Measurements from ENCODE around the gene RAD51B.
"Not testable (repeated sequence)": the region's sequence is repeated elsewhere in the genome, so short reads cannot be mapped to it uniquely, and the experiment has no call there.

RAD51B gene

DNA sequence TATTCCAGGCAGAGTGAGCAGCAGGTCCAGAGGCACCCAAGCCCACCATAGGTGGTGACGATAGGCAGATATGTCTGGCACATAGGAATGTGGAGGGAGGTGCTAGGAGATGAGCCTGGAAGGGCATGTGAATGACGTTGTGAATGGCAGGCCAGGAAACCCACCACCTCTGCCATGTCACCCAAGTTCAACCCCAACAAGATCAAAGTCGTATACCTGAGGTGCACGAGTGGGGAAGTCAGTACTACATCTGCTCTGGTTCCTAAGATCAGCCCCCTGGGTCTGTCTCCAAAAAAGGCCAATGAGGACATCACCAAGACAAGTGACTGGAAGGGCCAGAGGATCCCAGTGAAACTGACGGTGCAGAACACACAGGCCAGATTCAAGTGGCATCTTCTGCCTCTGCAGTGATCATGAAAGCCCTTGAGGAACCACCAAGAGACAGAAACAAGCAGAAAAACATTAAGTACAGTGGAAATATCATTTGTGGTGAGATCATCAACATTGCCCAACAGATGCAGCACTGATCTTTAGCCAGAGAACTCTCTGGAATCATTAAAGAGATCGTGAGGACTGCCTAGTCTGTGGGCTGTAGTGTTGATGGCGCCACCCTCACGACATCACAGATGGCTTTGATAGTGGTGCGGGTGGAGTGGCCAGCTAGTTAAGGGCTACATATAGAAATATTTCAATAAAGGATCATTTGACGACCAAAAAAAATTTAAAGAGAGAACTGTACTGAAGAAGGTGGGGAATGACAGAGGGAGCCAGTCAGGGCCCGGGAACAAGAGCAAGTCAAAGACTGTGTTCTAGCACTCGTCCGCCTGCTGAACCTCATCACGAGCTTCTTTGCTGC, 873.6 kb downstream of the RAD51B start:
- 94% methylated on average over 14 of the region's 14 CpGs for WGBS
- H3K4me3 ChIP-seq (ENCODE audit: low read length), result no peak overlapping the region
- H3K4me1 ChIP-seq (ENCODE audit: insufficient read depth, low read length), result peaks cover 18% of the 10 kb centered on the region

DNA sequence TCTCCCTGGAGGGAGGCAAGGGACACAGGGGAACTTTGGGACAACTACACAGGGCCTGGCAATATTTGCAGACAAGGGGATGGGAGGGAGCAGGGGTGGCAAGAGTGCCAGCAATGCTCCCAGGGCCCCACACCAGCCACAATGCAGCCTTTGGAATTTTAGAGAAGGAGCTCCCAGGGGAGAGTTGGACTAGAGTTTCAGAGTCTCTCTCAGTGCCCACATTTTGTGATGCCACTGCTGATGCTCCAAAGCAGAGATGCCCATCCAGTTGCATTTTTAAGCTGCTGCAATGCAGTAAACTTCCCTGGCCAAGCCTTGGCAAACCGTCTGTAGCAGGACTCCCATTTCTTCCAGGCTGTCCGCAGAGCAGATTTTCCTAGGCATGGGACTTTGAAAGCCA, 874.3 kb downstream of the RAD51B start:
- Histone ChIP-seq H3K4me1 (ENCODE audit: insufficient read depth, low read length) (peaks cover 12% of the 10 kb centered on the region; the same call in 1 of the 2 replicates), H3K27me3 (ENCODE audit: insufficient read depth, low read length) (peaks cover 22% of the 10 kb centered on the region; the same call in 1 of the 2 replicates)

More for the DNA sequence above, 873.6 kb downstream of the RAD51B start:
- H3K9ac ChIP-seq (ENCODE audit: low read depth, low read length), result no peak overlapping the region
- H3K36me3 ChIP-seq (ENCODE audit: insufficient read depth, low read length), result no peaks in the 10 kb centered on the region
- H3K9me3 ChIP-seq (ENCODE audit: insufficient read depth, low read depth, low read length), result no peaks in the 10 kb centered on the region
- H3K27ac ChIP-seq (ENCODE audit: low read depth, low read length), result no peak overlapping the region
- peaks cover 22% of the 10 kb centered on the region; the same call in 1 of the 2 replicates for H3K27me3 ChIP-seq (ENCODE audit: insufficient read depth, low read length)

DNA sequence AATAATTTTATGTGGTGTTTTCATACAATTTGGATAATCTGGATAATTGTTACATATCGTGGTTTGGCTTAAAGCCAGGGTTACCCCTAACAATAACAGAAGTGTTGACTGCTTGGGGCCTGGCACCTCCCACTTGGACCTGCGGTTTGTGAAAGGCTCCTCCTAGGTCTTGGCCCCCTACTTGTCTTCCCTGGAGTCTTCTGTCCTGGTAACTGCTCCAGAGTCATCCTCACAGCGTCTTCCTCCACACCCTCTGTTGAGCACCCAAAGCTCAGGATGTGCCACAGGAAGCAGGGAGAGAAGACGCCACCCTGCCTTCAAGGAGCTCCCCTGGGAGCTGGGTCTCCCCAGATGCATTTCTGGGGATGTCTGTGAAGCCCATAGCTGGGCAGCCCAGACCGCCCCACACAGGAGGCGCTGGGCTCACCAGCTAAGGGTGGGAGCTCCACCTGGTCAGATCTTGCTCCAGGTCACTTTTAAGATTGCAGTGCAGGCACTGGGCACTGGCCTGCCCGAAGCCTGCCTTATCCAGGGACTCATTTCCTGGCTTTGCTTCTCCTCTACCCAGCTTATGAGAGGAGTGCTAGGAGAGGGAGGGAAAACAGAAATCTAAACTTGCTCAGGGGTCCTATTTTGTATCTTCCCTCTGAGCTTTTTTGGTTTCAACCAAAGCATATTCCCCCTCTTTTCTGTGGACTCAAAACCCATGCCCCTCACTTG, 875.1 kb downstream of the RAD51B start:
- peaks cover 19% of the 10 kb centered on the region; the same call in 1 of the 2 replicates for H3K27me3 ChIP-seq (ENCODE audit: insufficient read depth, low read length)
- no peaks in the 10 kb centered on the region for H3K36me3 ChIP-seq (ENCODE audit: insufficient read depth, low read length)
- no peak overlapping the region for H3K27ac ChIP-seq (ENCODE audit: low read depth, low read length)
- H3K9ac ChIP-seq (ENCODE audit: low read depth, low read length), result no peak overlapping the region
- 0 out of 2 replicates have a peak, but pooled peaks cover 5% of the 10 kb centered on the region for H3K4me1 ChIP-seq (ENCODE audit: insufficient read depth, low read length)
- 91% methylated on average over 7 of the region's 7 CpGs for WGBS
- H3K4me3 ChIP-seq (ENCODE audit: low read length), result no peak overlapping the region
- no peaks in the 10 kb centered on the region for H3K9me3 ChIP-seq (ENCODE audit: insufficient read depth, low read depth, low read length)

More for the DNA sequence above, 874.3 kb downstream of the RAD51B start:
- H3K4me3 ChIP-seq (ENCODE audit: low read length), result no peak overlapping the region
- no peak overlapping the region for H3K27ac ChIP-seq (ENCODE audit: low read depth, low read length)
- H3K9me3 ChIP-seq (ENCODE audit: insufficient read depth, low read depth, low read length), result no peaks in the 10 kb centered on the region
- whole genome bisulfite sequencing, result 91% methylated on average over 2 of the region's 2 CpGs
- H3K36me3 ChIP-seq (ENCODE audit: insufficient read depth, low read length), result no peaks in the 10 kb centered on the region
- no peak overlapping the region for H3K9ac ChIP-seq (ENCODE audit: low read depth, low read length)

DNA sequence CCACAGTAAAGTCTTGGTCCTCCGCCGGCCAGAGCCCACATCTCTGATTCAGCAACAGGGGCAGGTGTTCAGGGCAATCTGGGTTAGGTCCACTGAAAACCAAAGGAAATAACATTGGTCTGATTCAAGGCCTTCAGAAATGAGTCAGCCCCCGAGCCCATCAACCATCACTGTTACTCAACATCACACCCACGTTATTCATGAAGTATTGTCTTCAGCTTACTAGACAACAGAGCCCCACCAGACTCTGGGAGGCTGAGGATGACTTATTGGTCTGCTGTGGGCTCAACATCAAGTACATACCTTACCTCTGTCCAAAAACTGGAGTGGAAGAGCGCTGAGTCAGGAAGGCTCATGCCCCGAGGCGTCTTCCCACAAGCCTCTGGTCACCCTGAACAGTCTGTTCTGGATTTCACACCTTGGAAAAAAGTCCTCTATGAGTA, 875.8 kb downstream of the RAD51B start:
- peaks cover 17% of the 10 kb centered on the region; the same call in 1 of the 2 replicates for H3K27me3 ChIP-seq (ENCODE audit: insufficient read depth, low read length)
- H3K27ac ChIP-seq (ENCODE audit: low read depth, low read length), result no peak overlapping the region
- 0 out of 2 replicates have a peak, but pooled peaks cover 5% of the 10 kb centered on the region for H3K4me1 ChIP-seq (ENCODE audit: insufficient read depth, low read length)
- 92% methylated on average over 7 of the region's 7 CpGs for WGBS
- no peak overlapping the region for H3K4me3 ChIP-seq (ENCODE audit: low read length)
- H3K9me3 ChIP-seq (ENCODE audit: insufficient read depth, low read depth, low read length), result no peaks in the 10 kb centered on the region
- no peaks in the 10 kb centered on the region for H3K36me3 ChIP-seq (ENCODE audit: insufficient read depth, low read length)
- no peak overlapping the region for H3K9ac ChIP-seq (ENCODE audit: low read depth, low read length)

DNA sequence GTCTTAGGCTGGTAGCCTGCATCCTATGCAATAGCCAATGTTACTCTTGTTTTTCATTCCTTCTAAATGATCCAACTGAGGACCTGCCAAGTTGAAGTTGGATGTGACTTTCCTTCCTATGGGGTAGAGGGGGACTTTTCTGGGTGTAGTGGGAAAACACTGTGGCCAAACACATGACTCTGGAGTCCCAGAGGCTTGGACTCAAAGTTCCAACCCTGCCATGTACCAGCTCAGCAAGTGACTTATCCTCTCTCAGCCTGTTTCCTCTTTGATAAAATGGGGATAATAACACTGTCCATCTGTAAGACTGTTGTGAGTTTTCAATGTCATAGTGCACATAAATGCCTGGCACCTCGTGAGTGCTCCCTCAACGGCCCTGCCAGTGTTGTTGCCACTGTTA, 876.3 kb downstream of the RAD51B start:
- 100% methylated on average over 1 of the region's 2 CpGs for WGBS
- H3K4me1 ChIP-seq (ENCODE audit: insufficient read depth, low read length), result 0 out of 2 replicates have a peak, but pooled peaks cover 5% of the 10 kb centered on the region
- no peak overlapping the region for H3K27ac ChIP-seq (ENCODE audit: low read depth, low read length)
- no peaks in the 10 kb centered on the region for H3K36me3 ChIP-seq (ENCODE audit: insufficient read depth, low read length)
- no peak overlapping the region for H3K4me3 ChIP-seq (ENCODE audit: low read length)
- peaks cover 17% of the 10 kb centered on the region; the same call in 1 of the 2 replicates for H3K27me3 ChIP-seq (ENCODE audit: insufficient read depth, low read length)
- H3K9ac ChIP-seq (ENCODE audit: low read depth, low read length), result no peak overlapping the region
- no peaks in the 10 kb centered on the region for H3K9me3 ChIP-seq (ENCODE audit: insufficient read depth, low read depth, low read length)

DNA sequence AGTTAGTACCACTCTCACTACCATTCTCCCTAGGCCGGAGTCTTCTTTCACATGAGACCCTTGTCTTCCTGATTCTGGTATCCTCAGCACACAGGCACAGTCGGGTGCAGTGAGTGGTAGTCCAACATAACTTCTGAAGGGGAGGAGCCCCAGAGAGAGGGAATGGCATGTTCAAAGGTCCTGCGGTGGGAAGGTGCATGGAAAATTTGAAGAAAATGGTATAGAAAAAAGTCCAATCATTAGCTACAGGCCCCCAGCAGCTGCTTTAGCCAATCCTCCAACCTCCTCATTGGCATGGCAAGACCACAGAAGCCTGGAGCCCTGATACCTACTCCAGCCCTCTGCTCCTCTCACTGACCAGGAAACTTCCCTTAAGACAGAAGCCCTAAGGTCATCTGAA, 876.7 kb downstream of the RAD51B start:
- Histone ChIP-seq H3K27ac (ENCODE audit: low read depth, low read length) (no peak overlapping the region), H3K27me3 (ENCODE audit: insufficient read depth, low read length) (peaks cover 17% of the 10 kb centered on the region; the same call in 1 of the 2 replicates), H3K4me3 (ENCODE audit: low read length) (no peak overlapping the region), H3K9me3 (ENCODE audit: insufficient read depth, low read depth, low read length) (no peaks in the 10 kb centered on the region), H3K4me1 (ENCODE audit: insufficient read depth, low read length) (0 out of 2 replicates have a peak, but pooled peaks cover 5% of the 10 kb centered on the region), H3K9ac (ENCODE audit: low read depth, low read length) (no peak overlapping the region), H3K36me3 (ENCODE audit: insufficient read depth, low read length) (no peaks in the 10 kb centered on the region)
- WGBS, result 91% methylated on average over 3 of the region's 3 CpGs

DNA sequence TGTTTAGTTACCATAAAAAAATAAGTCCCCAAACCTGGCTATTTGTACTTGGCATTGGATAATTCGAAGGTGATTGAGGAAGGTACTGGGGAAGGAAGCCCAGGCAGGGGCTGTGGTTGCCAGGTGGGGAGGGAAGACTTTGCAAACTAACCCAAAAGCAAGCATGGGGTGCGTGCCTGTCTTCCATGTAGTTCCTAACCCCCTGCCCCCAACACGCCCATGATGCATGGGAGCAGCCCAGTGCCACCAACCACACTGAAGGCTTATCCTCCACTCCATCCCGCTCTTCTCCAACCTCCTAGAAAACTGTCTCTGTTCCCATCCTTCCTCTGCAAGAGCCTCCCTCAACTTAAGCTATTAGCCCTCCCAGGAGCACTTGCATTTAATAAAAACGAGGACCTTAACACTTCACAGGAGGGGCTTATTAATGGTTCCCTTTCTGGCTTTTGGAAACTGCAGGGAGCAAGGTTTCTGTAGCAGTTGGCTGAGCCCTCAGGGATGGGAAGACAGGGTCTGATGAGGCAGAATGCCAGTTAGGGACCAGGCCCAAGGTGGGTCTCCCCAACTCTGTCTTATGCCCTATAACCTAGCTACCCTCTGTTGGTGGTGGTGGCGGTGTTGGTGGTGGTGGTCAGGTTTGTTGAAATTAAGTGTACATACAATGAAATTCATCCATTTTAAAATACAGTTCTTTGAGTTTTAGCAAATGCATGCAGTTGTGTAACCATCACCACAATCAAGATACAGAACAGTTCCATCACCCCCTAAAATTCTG, 877.3 kb downstream of the RAD51B start:
- 86% methylated on average over 5 of the region's 6 CpGs for WGBS
- Histone ChIP-seq H3K36me3 (ENCODE audit: insufficient read depth, low read length) (no peaks in the 10 kb centered on the region), H3K9ac (ENCODE audit: low read depth, low read length) (no peak overlapping the region), H3K27ac (ENCODE audit: low read depth, low read length) (no peak overlapping the region), H3K4me3 (ENCODE audit: low read length) (no peak overlapping the region), H3K9me3 (ENCODE audit: insufficient read depth, low read depth, low read length) (no peaks in the 10 kb centered on the region), H3K4me1 (ENCODE audit: insufficient read depth, low read length) (no peaks in the 10 kb centered on the region), H3K27me3 (ENCODE audit: insufficient read depth, low read length) (peaks cover 17% of the 10 kb centered on the region; the same call in 1 of the 2 replicates)

DNA sequence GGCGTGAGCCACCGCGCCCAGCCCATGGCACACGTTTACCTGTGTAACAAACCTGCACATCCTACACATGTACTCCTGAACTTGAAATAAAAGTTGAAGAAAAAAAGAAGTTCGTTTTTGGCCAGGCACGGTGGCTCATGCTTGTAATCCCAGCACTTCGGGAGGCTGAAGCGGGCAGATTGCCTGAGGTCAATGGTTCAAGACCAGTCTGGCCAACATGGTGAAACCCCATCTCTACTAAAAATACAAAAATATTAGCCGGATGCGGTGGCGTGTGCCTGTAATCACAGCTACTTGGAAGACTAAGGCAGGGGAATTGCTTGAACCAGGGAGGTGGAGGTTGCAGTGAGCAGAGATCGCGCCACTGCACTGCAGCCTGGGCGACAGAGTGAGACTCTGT, 879.2 kb downstream of the RAD51B start:
- not testable (repeated sequence) for H3K27ac ChIP-seq (ENCODE audit: low read depth, low read length); H3K27me3 ChIP-seq (ENCODE audit: insufficient read depth, low read length); H3K4me3 ChIP-seq (ENCODE audit: low read length); H3K9me3 ChIP-seq (ENCODE audit: insufficient read depth, low read depth, low read length); H3K4me1 ChIP-seq (ENCODE audit: insufficient read depth, low read length); H3K9ac ChIP-seq (ENCODE audit: low read depth, low read length); H3K36me3 ChIP-seq (ENCODE audit: insufficient read depth, low read length)
- WGBS, result 96% methylated on average over 14 of the region's 14 CpGs

DNA sequence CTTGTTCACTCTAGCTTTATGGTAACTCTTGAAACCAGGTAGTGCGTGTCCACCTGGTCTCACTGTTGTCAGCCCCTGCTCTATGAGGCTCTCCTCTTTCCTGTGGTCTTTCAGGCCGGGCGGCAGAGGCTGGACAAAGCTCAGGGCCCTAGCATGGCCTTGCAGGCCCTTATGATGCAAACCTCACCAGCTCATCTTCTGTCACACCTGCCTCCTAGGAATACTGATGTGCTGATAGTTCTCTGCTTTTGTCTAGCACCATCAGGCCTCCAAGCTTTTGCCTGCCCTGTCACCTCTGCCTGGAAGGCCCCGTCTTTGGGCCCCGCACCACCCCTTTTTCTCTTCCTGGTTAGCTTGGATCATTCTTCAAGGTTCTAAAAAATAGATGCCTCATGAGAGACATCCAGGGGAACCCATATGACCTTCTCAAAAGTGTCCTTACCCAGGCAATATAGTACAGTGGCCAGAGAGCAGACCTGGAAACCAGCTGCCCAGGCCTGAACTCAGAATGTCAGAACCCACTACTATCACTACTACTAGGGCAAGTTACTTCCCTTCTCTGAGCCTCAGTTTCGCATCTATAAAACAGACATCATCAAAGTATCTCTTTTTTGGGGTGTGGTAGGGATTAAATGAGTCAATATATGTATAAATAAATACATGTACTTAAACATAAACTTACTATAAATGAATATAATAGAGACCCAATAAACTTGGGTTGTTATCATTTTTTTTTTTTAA, 881.6 kb downstream of the RAD51B start:
- H3K27ac ChIP-seq (ENCODE audit: low read depth, low read length), result no peak overlapping the region

DNA sequence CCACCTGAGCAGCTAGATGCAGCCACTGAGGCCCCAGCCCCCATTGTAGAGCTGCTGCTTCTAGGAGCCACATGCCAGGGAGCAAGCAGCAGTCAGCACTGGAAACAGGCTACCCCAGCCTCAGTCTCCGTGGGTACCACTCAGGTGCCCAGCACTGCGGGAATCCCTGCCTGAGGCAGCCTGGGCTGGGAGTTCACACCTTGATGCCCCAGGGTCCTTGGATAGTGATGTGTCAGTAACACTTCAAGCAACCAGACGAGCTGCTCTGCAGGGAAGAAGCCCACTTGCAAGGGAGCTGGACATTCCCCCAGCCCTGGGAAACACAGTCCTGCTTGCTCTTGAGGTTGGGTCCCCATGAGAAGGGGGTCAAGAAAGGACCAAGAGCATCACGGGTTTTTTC, 882.6 kb downstream of the RAD51B start:
- Histone ChIP-seq H3K27ac (ENCODE audit: low read depth, low read length) (no peak overlapping the region), H3K36me3 (ENCODE audit: insufficient read depth, low read length) (no peaks in the 10 kb centered on the region), H3K27me3 (ENCODE audit: insufficient read depth, low read length) (no peaks in the 10 kb centered on the region), H3K9ac (ENCODE audit: low read depth, low read length) (no peak overlapping the region), H3K4me1 (ENCODE audit: insufficient read depth, low read length) (no peaks in the 10 kb centered on the region), H3K4me3 (ENCODE audit: low read length) (no peak overlapping the region), H3K9me3 (ENCODE audit: insufficient read depth, low read depth, low read length) (no peaks in the 10 kb centered on the region)
- 87% methylated on average over 4 of the region's 4 CpGs for WGBS

More for the DNA sequence above, 881.6 kb downstream of the RAD51B start:
- WGBS, result 94% methylated on average over 5 of the region's 6 CpGs
- no peaks in the 10 kb centered on the region for H3K27me3 ChIP-seq (ENCODE audit: insufficient read depth, low read length)
- no peak overlapping the region for H3K9ac ChIP-seq (ENCODE audit: low read depth, low read length)
- no peaks in the 10 kb centered on the region for H3K9me3 ChIP-seq (ENCODE audit: insufficient read depth, low read depth, low read length)
- no peaks in the 10 kb centered on the region for H3K36me3 ChIP-seq (ENCODE audit: insufficient read depth, low read length)
- no peak overlapping the region for H3K4me3 ChIP-seq (ENCODE audit: low read length)
- no peaks in the 10 kb centered on the region for H3K4me1 ChIP-seq (ENCODE audit: insufficient read depth, low read length)

Measured in HUES64 (cell line).